Loucy (cell line): ENCODE data around the gene TMEM53.

Experiments
- H2AFZ ChIP-seq: fragments of 200-600 bp; sonication (generic); 2 replicates; pipeline ENCODE4 v1.6.0; 2016; ENCODE audit warnings: antibody characterized with exemption, mild to moderate bottlenecking, low read length, moderate library complexity
- H3F3A ChIP-seq: fragments of 200-600 bp; 2 replicates; pipeline ENCODE4 v1.6.0; 2016; ENCODE audit warnings: antibody characterized with exemption, low read depth, mild to moderate bottlenecking
- H3K27me3 ChIP-seq: fragments of 200-600 bp; sonication (generic); 2 replicates; pipeline ENCODE4 v1.6.1; 2014; ENCODE audit warnings: low read length, mild to moderate bottlenecking; ENCODE audit not compliant: insufficient read depth, poor library complexity, severe bottlenecking
- H3K36me3 ChIP-seq: fragments of 200-600 bp; sonication (generic); 2 replicates; pipeline ENCODE4 v1.6.1; 2016; ENCODE audit warnings: low read length; ENCODE audit not compliant: insufficient read depth
- H3K4me1 ChIP-seq: fragments of 200-600 bp; sonication (generic); 2 replicates; pipeline ENCODE4 v1.5.1; 2014; ENCODE audit warnings: low read length, mild to moderate bottlenecking; ENCODE audit not compliant: insufficient read depth, poor library complexity, severe bottlenecking
- H3K4me2 ChIP-seq: fragments of 200-600 bp; sonication (generic); 2 replicates; pipeline ENCODE4 v1.6.0; 2014; ENCODE audit warnings: antibody characterized with exemption, low read length, low read depth, mild to moderate bottlenecking; ENCODE audit not compliant: poor library complexity, severe bottlenecking
- H3K4me3 ChIP-seq: fragments of 200-600 bp; sonication (generic); 2 replicates; pipeline ENCODE4 v1.5.1; 2014; ENCODE audit warnings: low read length, mild to moderate bottlenecking, mixed read lengths; ENCODE audit not compliant: poor library complexity, severe bottlenecking
- H3K79me2 ChIP-seq: fragments of 200-600 bp; sonication (generic); 2 replicates; pipeline ENCODE4 v1.6.1; 2014; ENCODE audit warnings: low read length; ENCODE audit not compliant: insufficient read depth
- H3K9ac ChIP-seq: fragments of 200-600 bp; sonication (generic); 2 replicates; pipeline ENCODE4 v1.6.0; 2014; ENCODE audit warnings: mild to moderate bottlenecking, low read depth, low read length, moderate library complexity; ENCODE audit not compliant: poor library complexity, severe bottlenecking
- H3K9me2 ChIP-seq: fragments of 200-600 bp; sonication (generic); replicated peaks from 2 replicates; pipeline ENCODE4 v1.6.1; 2016; ENCODE audit warnings: low read depth, low read length, mixed read lengths
- H3K9me3 ChIP-seq: fragments of 200-600 bp; sonication (generic); 2 replicates; pipeline ENCODE4 v1.6.1; 2014; ENCODE audit warnings: mild to moderate bottlenecking, antibody characterized with exemption, low read length, low read depth; ENCODE audit not compliant: insufficient read depth
- H4K20me1 ChIP-seq: fragments of 200-600 bp; sonication (generic); 2 replicates; pipeline ENCODE4 v1.6.0; 2014; ENCODE audit warnings: antibody characterized with exemption, low read length, mild to moderate bottlenecking; ENCODE audit not compliant: insufficient read depth, poor library complexity, severe bottlenecking
- CTCF ChIP-seq: fragments of 200-600 bp; sonication (generic); conservative IDR thresholded peaks from 2 replicates; pipeline ENCODE4 v1.5.1; 2014; ENCODE audit warnings: mild to moderate bottlenecking, antibody characterized with exemption, low read length
- EZH2phosphoT487 ChIP-seq: fragments of 200-600 bp; IDR thresholded peaks from 2 replicates; pipeline ENCODE4 v1.6.1; 2018; ENCODE audit warnings: antibody characterized with exemption, mild to moderate bottlenecking, moderate library complexity, borderline replicate concordance

Gene TMEM53

GRCh38 chr1:44616991-44617702 is 57.1 kb downstream of the TMEM53 start:
- no peak overlapping the region for H3K4me3 ChIP-seq
- no peak overlapping the region for H3K4me2 ChIP-seq
- no peak overlapping the region for H3K9ac ChIP-seq
- H3K9me3 ChIP-seq: no peaks in the 10 kb centered on the region
- no peak overlapping the region for H2AFZ ChIP-seq
- no peaks in the 10 kb centered on the region for H4K20me1 ChIP-seq
- TF ChIP-seq CTCF (no peak), EZH2phosphoT487 (no peak)
- peaks cover 32% of the 10 kb centered on the region; the same call in 1 of the 2 replicates for H3K36me3 ChIP-seq
- no peaks in the 10 kb centered on the region for H3K4me1 ChIP-seq
- no peaks in the 10 kb centered on the region for H3K9me2 ChIP-seq
- no peaks in the 10 kb centered on the region for H3K79me2 ChIP-seq
- no peaks in the 10 kb centered on the region for H3F3A ChIP-seq
- H3K27me3 ChIP-seq: no peaks in the 10 kb centered on the region

DNA sequence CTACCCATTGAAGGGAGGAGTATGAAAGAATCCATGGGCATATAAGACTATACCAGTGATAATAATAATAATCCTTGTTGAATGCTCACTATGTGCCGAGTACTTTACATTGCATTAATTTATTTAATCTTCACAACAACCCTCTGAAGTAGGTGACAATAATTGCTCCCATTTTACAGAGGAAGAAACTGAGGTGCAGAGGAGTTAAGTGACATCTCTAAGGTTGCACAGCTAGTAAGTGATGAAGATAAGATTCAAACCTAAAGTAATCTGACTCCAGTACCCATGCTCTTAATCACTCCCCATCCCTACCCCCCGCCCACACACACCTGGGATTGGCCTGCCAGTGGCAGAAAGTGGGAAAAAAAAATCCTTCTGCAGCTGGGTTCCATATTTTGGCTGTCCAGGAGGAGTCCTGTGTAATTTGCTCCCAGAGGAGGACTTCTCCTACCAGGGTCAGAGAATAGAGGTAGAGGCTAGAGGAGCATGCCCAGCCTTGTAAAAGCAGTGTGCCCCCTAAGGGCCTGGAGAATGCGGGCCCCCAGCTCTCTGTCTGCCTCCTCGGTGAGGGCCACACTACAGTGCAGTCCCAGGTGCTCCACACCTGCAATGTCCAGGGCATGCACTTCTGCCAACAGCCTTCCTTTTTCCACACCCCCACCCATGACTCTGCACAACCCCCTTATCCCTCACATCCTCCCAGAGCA is 57.8 kb downstream of the TMEM53 start:
- Histone ChIP-seq H3K36me3 (peaks cover 32% of the 10 kb centered on the region; the same call in 1 of the 2 replicates), H3K27me3 (no peaks in the 10 kb centered on the region), H3K9me3 (no peaks in the 10 kb centered on the region), H2AFZ (no peak overlapping the region), H3K4me2 (no peak overlapping the region), H3F3A (no peaks in the 10 kb centered on the region), H3K4me3 (no peak overlapping the region), H4K20me1 (no peaks in the 10 kb centered on the region), H3K9me2 (no peaks in the 10 kb centered on the region), H3K9ac (no peak overlapping the region), H3K79me2 (no peaks in the 10 kb centered on the region), H3K4me1 (no peaks in the 10 kb centered on the region)
- no peak for TF ChIP-seq EZH2phosphoT487
- no peak for TF ChIP-seq CTCF

DNA sequence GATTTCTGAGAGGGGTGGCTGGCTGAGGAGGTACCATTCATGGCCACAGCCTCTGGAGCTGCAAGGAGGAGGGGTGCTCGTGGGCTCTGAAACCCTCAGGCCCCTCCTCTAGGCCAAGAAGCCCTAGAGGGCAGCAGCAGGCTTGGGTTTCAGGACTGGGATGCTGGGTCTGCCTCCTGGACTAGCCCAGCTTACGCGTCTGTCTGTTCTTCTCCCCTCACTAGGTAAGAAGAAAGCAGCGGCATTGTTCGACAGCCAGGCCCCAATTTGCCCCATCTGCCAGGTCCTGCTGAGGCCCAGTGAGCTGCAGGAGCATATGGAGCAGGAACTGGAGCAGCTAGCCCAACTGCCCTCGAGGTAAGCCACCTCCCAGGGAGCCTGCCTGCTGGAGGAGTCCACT is 60.3 kb downstream of the TMEM53 start:
- H3K9me3 ChIP-seq: no peaks in the 10 kb centered on the region
- no peak overlapping the region for H3K4me3 ChIP-seq
- no peaks in the 10 kb centered on the region for H3F3A ChIP-seq
- no peak overlapping the region for H3K9ac ChIP-seq
- peaks cover 30% of the 10 kb centered on the region; the same call in 1 of the 2 replicates for H3K36me3 ChIP-seq
- no peaks in the 10 kb centered on the region for H4K20me1 ChIP-seq
- H3K27me3 ChIP-seq: no peaks in the 10 kb centered on the region
- H3K9me2 ChIP-seq: no peaks in the 10 kb centered on the region
- no peak overlapping the region for H3K4me2 ChIP-seq
- no peak overlapping the region for H2AFZ ChIP-seq
- no peaks in the 10 kb centered on the region for H3K4me1 ChIP-seq
- H3K79me2 ChIP-seq: no peaks in the 10 kb centered on the region
- TF ChIP-seq EZH2phosphoT487 (no peak), CTCF (no peak)
